GM12801 (cell line): Measurements from ENCODE around the gene CEBPG.

Experiments used
- CTCF ChIP-seq: IDR thresholded peaks from one replicate; pipeline ENCODE4 v1.5.1; 2011; ENCODE audit warnings: control low read depth; ENCODE audit not compliant: insufficient read length; ENCODE audit errors: extremely low read depth

CEBPG gene

GRCh38 chr19:33384983-33385382 lies 11.5 kb downstream of the CEBPG start:
- TF ChIP-seq CTCF: no peak

- TF ChIP-seq CTCF: no peak
Observed at GRCh38 chr19:33385956-33386355, 12.4 kb downstream of the CEBPG start.

GRCh38 chr19:33386361-33386858 lies 12.9 kb downstream of the CEBPG start:
- TF ChIP-seq CTCF: no peak

- TF ChIP-seq CTCF: no peak
Observed at GRCh38 chr19:33387351-33388230, 14.1 kb downstream of the CEBPG start.

DNA sequence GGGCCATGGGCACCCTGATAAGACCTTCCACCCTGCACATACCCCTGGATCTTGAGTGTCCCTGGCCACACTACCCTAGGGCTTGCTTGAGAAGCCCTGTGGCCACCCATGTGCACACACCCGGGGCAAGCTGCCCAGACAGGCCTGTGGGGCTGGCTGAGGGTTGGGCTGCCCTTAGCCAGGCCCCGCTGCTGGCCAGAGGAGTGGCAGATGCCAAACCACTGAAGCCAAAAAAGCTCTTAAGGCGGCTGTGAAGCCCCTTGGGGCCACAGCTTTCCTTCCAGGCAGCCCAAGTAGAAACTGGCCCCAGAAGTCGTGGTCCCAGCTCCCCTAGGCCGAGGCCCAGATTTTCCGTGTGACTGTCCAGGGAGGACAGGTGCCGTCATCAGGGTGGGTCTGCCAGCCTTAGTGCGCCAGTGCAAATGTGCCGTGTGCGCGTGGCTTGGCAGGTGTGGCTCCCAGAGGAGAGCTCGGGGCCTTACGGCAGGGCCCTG lies 14.8 kb downstream of the CEBPG start:
- TF ChIP-seq CTCF: no peak

DNA sequence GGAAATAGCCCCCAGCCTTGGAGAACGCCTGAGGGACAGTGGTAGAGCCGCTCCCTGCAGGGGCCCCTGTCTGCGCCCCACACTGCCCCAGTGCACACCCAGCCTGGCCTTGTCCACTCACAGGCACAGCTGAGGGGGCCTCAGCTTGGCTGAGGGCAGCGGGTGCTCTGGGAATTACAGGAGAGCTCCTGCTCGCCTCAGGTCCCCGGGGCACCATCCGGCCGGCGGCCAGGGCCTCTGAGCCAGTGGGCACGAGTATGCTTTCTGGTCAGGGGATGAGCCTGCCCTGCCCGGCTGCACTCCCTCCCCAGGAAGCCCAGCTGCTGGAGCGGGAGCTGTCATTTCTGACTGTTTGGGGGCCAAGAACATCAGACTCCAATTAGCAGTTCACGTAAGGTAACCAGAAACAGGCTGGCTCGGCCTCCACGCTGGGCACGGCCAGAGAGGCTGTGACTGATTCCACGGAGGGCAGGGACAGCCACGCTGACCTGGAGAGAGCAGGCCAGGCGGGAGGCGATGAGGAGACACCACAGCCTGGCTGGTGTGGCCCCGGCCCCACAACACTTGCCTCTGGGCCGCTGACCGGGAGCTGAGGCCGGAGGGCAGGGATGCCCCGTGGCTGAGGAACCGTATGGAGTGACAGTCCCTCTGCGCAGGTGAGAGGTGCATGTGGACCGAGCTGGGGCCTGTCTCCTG lies 15.4 kb downstream of the CEBPG start:
- no peak for TF ChIP-seq CTCF

DNA sequence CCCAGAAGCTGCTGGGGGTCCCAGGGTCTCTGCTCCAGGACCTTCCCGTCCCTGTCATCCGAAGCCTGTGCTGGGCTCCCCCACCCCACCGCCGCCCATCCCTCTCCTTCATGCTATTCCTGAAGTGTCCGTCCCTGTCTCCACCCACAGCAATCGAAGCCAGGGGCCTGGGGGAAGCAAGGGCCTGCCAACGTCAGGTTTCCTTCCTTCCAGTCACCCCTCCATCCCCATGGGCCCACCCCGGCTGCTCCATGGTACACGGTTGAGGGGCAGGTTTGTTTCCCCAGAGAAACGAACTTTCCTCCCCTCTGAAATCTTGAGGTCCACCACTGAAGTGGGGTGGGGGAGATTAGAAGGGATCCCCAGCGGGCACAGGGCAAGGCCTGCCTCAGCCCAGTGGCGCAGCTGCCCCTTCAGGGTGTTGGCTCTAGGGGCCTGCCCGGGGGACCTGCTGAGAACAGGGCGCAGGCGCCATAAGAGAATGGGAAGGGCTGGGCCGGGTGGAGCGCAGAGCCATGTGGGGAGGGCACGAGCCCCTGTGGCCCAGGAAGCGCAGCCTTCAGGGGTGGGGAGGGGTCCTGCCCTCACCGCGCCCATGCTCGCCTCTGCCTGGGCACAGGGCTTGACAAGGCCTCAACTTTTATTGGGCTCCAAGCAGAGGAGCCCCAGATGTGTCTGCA lies 16.1 kb downstream of the CEBPG start:
- TF ChIP-seq CTCF: no peak
